ENCODE measurements around the gene STX17. TPM values are rescaled to one million over a fixed set of nuclear protein-coding genes. Genes with fewer than 3 reads are reported as not detected.

The STX17 gene
- total RNA-seq, 1 donor from 2014 or later: 12.1 TPM

DNA sequence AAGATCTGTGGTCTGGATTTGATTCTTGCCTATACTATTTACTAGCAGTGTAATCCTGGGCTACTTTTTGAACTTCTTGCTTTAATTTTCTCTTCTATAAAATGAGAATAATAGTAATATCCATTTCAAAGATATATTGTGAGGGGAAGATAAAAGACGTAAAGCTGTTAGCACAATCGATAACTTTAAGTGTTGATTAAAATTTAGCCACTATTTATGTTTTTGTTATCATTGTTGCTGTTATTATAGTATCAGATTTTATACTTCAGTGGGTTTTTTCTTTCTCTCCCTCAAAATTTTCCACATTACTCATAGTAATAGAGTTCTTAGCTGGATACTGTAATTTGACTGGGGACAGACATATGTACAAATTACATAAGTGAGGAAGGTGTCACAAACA lies 42.0 kb downstream of the STX17 start:
- TF ChIP-seq, protein P1, sequence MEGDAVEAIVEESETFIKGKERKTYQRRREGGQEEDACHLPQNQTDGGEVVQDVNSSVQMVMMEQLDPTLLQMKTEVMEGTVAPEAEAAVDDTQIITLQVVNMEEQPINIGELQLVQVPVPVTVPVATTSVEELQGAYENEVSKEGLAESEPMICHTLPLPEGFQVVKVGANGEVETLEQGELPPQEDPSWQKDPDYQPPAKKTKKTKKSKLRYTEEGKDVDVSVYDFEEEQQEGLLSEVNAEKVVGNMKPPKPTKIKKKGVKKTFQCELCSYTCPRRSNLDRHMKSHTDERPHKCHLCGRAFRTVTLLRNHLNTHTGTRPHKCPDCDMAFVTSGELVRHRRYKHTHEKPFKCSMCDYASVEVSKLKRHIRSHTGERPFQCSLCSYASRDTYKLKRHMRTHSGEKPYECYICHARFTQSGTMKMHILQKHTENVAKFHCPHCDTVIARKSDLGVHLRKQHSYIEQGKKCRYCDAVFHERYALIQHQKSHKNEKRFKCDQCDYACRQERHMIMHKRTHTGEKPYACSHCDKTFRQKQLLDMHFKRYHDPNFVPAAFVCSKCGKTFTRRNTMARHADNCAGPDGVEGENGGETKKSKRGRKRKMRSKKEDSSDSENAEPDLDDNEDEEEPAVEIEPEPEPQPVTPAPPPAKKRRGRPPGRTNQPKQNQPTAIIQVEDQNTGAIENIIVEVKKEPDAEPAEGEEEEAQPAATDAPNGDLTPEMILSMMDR (IDR thresholded peaks at IDR 0.05; ENCODE audit: insufficient read depth, low read length, severe bottlenecking): no peak
- no peak overlapping the region for H3K4me3 ChIP-seq (ENCODE audit: low read depth, low read length)
- DNase-seq (ENCODE audit: low read depth): no peak
- H3K36me3 ChIP-seq (ENCODE audit: control insufficient read depth, insufficient read depth, low read length): no peaks in the 10 kb centered on the region
- FAIRE-seq: no peak
- no peaks in the 10 kb centered on the region for H3K27me3 ChIP-seq (ENCODE audit: control insufficient read depth, insufficient read depth, low read length)

DNA sequence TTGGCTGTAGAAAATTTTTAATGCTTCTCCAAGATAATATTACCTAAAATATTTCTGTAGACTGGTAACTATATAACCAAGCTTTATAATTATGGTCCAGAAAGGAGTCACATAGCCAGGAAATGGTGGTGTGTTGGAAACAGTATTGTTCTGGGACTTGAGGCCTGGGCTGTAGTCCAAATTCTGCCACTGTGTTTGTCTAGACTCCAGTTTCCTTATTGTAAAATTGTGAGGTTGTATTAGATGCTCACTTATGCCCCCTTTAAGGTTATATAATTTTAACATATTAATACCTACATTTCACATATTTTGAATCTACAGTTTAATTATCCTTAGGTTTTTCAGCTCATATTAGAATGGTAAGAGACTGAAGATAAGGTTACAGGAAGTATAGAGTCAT lies 42.4 kb downstream of the STX17 start:
- TF ChIP-seq, protein P1 (IDR thresholded peaks at IDR 0.05; ENCODE audit: insufficient read depth, low read length, severe bottlenecking): no peak
- H3K36me3 ChIP-seq (ENCODE audit: control insufficient read depth, insufficient read depth, low read length): no peaks in the 10 kb centered on the region
- DNase-seq (ENCODE audit: low read depth) (no peak), FAIRE-seq (no peak)
- no peaks in the 10 kb centered on the region for H3K27me3 ChIP-seq (ENCODE audit: control insufficient read depth, insufficient read depth, low read length)
- H3K4me3 ChIP-seq (ENCODE audit: low read depth, low read length): no peak overlapping the region

DNA sequence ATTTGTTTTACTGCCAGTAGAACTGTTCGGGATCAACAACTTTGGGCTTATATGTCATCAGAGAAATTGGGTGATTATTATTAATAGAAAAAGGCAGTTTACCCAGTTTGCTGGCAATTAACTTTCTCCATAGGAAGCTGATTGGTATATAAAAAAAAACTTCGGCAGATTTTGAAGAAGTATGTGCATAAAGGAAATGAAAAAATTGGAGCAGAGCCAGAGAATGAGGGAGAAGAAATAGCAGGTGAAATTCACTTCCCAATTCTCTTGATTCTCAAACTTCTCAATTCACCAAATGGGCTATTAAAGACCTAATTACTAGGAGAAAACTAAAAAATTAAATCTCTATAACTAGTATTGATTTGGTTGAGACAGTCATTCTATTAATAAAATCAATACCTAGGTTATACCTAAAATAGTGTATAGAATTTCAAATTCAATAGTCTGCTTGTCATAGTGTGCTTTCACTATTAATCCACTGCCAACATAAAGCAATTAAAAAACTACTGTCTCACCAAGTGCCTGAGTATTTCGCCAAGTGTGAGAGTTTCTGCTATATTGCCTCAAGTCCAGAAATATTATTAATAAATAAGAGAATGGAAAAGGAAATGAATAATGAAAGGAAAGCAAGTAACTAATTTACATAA lies 47.5 kb downstream of the STX17 start:
- TF ChIP-seq, protein P1 (IDR thresholded peaks at IDR 0.05; ENCODE audit: insufficient read depth, low read length, severe bottlenecking): no peak
- no peaks in the 10 kb centered on the region for H3K36me3 ChIP-seq (ENCODE audit: control insufficient read depth, insufficient read depth, low read length)
- FAIRE-seq (no peak), DNase-seq (ENCODE audit: low read depth) (no peak)
- H3K27me3 ChIP-seq (ENCODE audit: control insufficient read depth, insufficient read depth, low read length): no peaks in the 10 kb centered on the region
- H3K4me3 ChIP-seq (ENCODE audit: low read depth, low read length): no peak overlapping the region

DNA sequence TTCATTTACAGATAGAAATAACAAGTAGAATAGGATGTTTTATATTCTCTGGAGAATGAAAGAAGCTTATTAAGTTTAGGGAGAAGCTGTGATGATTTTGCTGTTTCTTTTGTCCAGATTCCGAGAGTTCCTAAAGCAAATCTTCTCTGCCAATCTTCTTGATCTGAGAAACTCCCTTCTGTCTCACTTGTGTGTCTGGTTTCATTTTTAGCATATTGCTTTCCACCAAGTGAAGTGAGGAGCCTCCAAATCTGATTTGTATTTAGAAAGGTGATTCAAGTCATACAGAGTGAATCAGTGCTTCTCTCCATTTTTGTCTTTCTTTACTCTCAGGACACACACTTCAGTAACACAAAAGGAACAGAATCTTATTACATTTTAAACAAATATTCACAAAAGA lies 48.4 kb downstream of the STX17 start:
- Histone ChIP-seq H3K4me3 (ENCODE audit: low read depth, low read length) (no peak overlapping the region), H3K27me3 (ENCODE audit: control insufficient read depth, insufficient read depth, low read length) (no peaks in the 10 kb centered on the region), H3K36me3 (ENCODE audit: control insufficient read depth, insufficient read depth, low read length) (no peaks in the 10 kb centered on the region)
- DNase-seq (ENCODE audit: low read depth) (no peak), FAIRE-seq (no peak)
- TF ChIP-seq, protein P1 (IDR thresholded peaks at IDR 0.05; ENCODE audit: insufficient read depth, low read length, severe bottlenecking): no peak

DNA sequence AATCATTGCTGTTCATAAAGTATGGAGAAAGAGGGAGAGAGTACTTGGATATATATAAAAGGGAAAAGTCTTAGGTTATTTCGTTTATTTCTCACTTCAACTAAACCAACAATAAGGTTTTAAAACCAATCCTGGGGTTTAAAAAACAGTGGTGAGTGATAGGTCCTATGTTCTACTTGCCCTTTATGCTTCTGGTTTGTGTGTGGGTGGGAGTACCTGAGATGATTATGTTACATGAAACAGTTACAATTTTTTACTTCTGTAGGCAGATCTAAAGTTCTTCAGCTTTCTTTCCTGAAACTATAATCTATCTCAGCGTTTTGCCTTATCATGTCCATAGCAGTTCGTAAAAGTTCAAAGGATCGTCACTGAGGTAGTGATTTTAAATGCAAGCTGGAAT lies 49.2 kb downstream of the STX17 start:
- TF ChIP-seq, protein P1 (IDR thresholded peaks at IDR 0.05; ENCODE audit: insufficient read depth, low read length, severe bottlenecking): no peak
- no peak for FAIRE-seq
- H3K36me3 ChIP-seq (ENCODE audit: control insufficient read depth, insufficient read depth, low read length): no peaks in the 10 kb centered on the region
- H3K27me3 ChIP-seq (ENCODE audit: control insufficient read depth, insufficient read depth, low read length): no peaks in the 10 kb centered on the region
- H3K4me3 ChIP-seq (ENCODE audit: low read depth, low read length): no peak overlapping the region
- DNase-seq (ENCODE audit: low read depth): no peak

DNA sequence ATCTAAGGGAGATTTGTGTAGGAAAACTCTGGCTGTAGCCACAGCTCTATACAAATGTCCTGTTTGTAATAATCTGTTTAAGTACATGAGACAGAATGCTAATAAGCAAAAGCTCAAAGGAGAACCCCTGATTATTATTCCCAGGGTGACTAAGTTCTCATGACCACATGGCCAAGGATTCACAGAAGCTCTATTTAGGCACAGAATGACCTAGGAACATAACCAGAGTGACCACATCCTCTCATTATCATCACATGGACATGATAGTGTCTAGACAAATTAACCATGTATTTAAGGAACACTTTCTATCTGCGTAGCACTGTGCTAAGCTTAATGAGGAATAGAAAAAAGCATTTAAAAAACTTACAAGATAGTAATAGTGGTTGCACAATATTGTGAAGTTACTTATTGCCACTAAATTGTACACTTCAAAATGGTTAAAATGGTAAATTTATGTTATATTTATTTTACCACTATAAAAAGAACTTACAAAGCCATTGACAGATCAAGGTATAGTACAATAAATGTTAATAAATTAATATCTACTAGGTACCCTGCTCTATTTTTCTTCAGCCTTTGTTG lies 56.3 kb downstream of the STX17 start:
- Histone ChIP-seq H3K27me3 (ENCODE audit: control insufficient read depth, insufficient read depth, low read length) (no peaks in the 10 kb centered on the region), H3K36me3 (ENCODE audit: control insufficient read depth, insufficient read depth, low read length) (no peaks in the 10 kb centered on the region), H3K4me3 (ENCODE audit: low read depth, low read length) (no peak overlapping the region)
- TF ChIP-seq, protein P1 (IDR thresholded peaks at IDR 0.05; ENCODE audit: insufficient read depth, low read length, severe bottlenecking): no peak
- FAIRE-seq: no peak
- no peak for DNase-seq (ENCODE audit: low read depth)
